Measurements from ENCODE around the gene KRTAP5-9. TPM values are rescaled to one million over a fixed set of nuclear protein-coding genes. Genes with fewer than 3 reads are reported as not detected.

KRTAP5-9 gene
- total RNA-seq, 4 donors from 2014 or later = not detected

DNA sequence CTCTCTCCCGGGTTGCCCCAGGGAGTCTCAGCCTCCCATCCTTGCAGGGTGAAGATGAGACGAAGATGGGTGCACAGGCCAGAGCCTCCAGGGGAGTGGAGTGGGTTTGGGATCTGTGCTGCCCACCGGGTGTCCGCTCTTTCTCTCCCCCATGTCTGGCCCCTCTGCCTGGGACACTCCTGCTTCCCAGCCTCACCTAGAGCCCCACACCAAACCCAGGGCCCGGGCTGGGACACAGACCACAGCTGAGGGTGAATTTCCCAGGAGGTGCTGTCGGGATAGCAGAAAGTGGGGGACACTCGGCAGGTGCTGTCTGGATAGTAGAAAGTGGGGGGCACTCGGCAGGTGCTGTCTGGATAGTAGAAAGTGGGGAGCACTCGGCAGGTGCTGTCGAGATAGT is 46.2 kb upstream of the KRTAP5-9 start:
- TF ChIP-seq, protein P1, sequence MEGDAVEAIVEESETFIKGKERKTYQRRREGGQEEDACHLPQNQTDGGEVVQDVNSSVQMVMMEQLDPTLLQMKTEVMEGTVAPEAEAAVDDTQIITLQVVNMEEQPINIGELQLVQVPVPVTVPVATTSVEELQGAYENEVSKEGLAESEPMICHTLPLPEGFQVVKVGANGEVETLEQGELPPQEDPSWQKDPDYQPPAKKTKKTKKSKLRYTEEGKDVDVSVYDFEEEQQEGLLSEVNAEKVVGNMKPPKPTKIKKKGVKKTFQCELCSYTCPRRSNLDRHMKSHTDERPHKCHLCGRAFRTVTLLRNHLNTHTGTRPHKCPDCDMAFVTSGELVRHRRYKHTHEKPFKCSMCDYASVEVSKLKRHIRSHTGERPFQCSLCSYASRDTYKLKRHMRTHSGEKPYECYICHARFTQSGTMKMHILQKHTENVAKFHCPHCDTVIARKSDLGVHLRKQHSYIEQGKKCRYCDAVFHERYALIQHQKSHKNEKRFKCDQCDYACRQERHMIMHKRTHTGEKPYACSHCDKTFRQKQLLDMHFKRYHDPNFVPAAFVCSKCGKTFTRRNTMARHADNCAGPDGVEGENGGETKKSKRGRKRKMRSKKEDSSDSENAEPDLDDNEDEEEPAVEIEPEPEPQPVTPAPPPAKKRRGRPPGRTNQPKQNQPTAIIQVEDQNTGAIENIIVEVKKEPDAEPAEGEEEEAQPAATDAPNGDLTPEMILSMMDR (IDR thresholded peaks at IDR 0.05) = no peak
- no peak for TF ChIP-seq POLR2A (IDR thresholded peaks at IDR 0.05)
- Histone ChIP-seq H3K4me1 (no peaks in the 10 kb centered on the region), H3K36me3 (no peaks in the 10 kb centered on the region), H3K4me3 (no peak overlapping the region), H3K27ac (no peak overlapping the region), H3K9me3 (peaks cover 0 to 1% of the 10 kb centered on the region in 2 donors), H3K27me3 (no peaks in the 10 kb centered on the region)
- intact Hi-C loops (cut with DNase I; ENCODE audit: low total_unique reads) = no loop called here
- no peak for DNase-seq

DNA sequence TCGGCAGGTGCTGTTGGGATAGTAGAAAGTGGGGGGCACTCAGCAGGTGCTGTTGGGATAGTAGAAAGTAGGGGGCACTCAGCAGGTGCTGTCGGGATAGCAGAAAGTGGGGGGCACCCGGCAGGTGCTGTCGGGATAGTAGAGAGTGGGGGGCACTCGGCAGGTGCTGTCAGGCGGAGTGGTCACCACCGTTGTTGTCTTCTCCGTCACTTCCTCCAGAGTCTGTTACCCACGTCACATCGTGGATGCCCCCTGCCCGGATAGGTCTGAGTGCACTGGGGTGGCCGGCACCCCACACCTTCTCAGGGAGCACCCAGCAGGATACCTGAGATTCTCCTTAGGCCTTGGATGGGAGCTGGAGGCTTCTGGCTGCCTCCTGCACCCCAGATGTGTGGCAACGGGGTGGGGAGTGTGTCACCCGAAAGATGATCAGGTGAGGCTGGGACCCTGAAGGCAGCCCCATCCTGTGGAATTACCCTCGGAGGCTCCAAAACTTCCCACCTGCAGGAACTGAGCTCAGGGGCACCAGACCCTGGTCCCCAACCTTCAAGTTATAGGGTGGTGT is 45.3 kb upstream of the KRTAP5-9 start:
- Histone ChIP-seq H3K9me3 (peaks cover 0 to 4% of the 10 kb centered on the region in 2 donors), H3K27me3 (no peaks in the 10 kb centered on the region), H3K27ac (no peak overlapping the region), H3K4me1 (no peaks in the 10 kb centered on the region), H3K36me3 (no peaks in the 10 kb centered on the region), H3K4me3 (no peak overlapping the region)
- DNase-seq = no peak
- intact Hi-C loops (cut with DNase I; ENCODE audit: low total_unique reads) = no loop called here
- TF ChIP-seq, protein P1 (IDR thresholded peaks at IDR 0.05) = no peak
- no peak for TF ChIP-seq POLR2A (IDR thresholded peaks at IDR 0.05)

DNA sequence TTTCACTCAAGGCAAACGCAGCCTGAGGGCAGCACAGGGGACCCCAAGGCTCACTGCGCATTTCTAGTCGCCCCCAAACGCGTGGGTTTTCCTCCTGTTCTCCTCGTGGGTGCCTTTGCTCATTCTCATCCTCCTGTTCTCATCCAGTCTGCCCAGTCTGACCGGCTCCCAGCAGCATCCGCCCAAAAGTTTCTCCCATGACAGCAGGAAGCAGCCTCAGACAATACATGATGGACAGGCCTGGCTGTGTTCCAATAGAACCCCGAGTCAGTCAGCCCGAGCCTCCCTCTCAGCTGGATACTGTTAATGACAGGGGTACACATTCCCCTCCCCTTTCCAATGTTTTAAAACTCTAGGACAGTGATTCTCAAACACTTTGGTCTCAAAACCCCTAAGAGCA is 43.7 kb upstream of the KRTAP5-9 start:
- Histone ChIP-seq H3K27me3 (no peaks in the 10 kb centered on the region), H3K9me3 (peaks cover 0 to 6% of the 10 kb centered on the region in 2 donors), H3K36me3 (no peaks in the 10 kb centered on the region), H3K4me1 (no peaks in the 10 kb centered on the region), H3K4me3 (no peak overlapping the region), H3K27ac (no peak overlapping the region)
- no peak for TF ChIP-seq POLR2A (IDR thresholded peaks at IDR 0.05)
- TF ChIP-seq, protein P1 (IDR thresholded peaks at IDR 0.05) = no peak
- no peak for DNase-seq
- intact Hi-C loops (cut with DNase I; ENCODE audit: low total_unique reads) = no loop called here

DNA sequence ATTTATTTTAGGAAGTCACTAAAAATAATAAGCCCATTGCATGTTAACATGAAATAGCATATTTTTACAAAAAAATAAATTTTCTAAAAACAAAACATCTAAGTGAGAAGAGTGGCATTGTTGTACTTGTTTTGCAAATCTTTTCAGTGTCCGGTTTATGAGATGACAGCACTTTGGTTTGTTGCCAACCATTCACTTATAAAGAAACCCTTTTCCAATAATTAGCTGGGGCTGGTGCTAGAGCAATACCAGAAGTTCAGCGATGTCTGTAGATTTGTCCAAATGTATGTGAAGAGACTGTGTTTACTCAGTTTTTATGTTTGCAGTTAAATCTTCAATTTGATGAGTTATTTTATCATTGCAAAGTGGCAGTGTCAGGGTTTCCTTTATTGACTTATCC is 43.2 kb upstream of the KRTAP5-9 start:
- intact Hi-C loops (cut with DNase I; ENCODE audit: low total_unique reads) = no loop called here
- Histone ChIP-seq H3K36me3 (no peaks in the 10 kb centered on the region), H3K9me3 (peaks cover 0 to 11% of the 10 kb centered on the region in 2 donors), H3K4me3 (no peak overlapping the region), H3K4me1 (no peaks in the 10 kb centered on the region), H3K27me3 (no peaks in the 10 kb centered on the region), H3K27ac (no peak overlapping the region)
- DNase-seq = no peak
- TF ChIP-seq, protein P1 (IDR thresholded peaks at IDR 0.05) = no peak
- TF ChIP-seq POLR2A (IDR thresholded peaks at IDR 0.05) = no peak

DNA sequence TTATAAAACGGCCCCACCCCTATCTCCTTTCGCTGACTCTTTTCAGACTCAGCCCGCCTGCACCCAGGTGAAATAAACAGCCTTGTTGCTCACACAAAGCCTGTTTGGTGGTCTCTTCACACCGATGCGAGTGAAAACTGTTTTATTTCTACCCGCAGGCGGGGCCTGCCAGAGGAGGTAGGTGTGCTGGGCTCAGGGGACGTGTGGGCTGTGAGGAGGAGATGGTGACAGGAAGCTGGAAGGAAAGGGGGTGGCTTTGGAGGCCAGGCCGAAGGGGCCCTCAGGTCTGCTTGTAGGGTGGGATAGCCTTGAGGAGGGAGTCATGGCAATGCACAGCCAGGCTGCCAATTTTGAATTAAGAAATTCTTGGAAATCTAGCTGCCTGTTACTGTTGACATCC is 42.4 kb upstream of the KRTAP5-9 start:
- intact Hi-C loops (cut with DNase I; ENCODE audit: low total_unique reads) = no loop called here
- H3K4me1 ChIP-seq = no peaks in the 10 kb centered on the region
- H3K36me3 ChIP-seq = no peaks in the 10 kb centered on the region
- H3K27me3 ChIP-seq = no peaks in the 10 kb centered on the region
- H3K27ac ChIP-seq = no peak overlapping the region
- DNase-seq = no peak
- no peak overlapping the region for H3K4me3 ChIP-seq
- no peak for TF ChIP-seq POLR2A (IDR thresholded peaks at IDR 0.05)
- TF ChIP-seq, protein P1 (IDR thresholded peaks at IDR 0.05) = no peak
- H3K9me3 ChIP-seq = peaks cover 0 to 12% of the 10 kb centered on the region in 2 donors
